ENCODE results near the gene MYH11.
"Not testable (repeated sequence)": the region's sequence is repeated elsewhere in the genome, so short reads cannot be mapped to it uniquely, and the experiment has no call there.

MYH11 gene

DNA sequence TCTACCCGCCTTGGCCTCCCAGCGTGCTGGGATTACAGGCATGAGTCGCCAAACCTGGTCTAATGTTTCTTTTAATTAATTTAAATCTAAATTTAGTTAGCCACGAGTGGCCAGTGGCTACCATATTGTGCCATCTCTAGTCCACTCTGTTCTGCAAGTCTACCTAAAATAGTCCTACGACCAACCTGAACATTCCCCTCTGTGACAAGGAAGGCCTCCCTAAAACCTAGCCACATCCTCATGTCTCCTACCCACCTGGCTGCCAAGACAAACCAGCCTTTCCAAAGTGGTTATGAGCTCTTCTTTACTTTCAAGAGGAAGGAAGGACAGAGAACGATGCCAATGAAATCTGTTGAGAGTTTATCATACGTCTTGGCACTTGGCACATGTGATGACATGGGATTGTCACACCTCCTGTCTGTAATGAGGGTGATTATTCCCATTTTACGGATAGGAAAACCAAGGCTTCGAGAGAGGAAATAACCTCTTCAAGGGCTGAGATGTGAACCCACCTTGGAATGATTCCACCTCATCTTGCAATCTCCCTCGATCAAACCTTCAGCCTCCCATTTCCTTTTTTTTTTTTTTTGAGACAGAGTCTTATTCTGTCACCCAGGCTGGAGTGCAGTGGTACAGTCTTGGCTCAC, 19.7 kb downstream of the MYH11 start:
- DNase-seq = no peak

DNA sequence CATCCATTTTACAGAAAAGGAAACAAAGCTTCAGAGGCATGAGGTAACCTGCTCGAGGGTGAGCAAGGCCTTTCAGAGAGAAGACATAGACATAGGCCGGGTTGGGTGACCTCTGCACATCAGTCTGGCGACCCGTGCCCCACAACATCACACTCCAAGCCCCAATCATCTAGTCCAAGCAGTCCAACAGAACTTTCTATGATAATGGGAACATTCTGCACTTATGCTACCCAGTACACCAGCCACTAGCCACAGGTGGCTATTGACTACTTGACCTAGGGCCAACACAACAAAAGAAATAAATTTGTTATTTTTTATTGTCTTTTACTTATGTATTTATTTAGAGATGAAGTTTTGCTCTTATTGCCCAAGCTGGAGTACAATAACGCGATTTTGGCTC, 20.8 kb downstream of the MYH11 start:
- DNase-seq = no peak

GRCh38 chr16:15835136-15835878, 21.5 kb downstream of the MYH11 start:
- no peak for DNase-seq

DNA sequence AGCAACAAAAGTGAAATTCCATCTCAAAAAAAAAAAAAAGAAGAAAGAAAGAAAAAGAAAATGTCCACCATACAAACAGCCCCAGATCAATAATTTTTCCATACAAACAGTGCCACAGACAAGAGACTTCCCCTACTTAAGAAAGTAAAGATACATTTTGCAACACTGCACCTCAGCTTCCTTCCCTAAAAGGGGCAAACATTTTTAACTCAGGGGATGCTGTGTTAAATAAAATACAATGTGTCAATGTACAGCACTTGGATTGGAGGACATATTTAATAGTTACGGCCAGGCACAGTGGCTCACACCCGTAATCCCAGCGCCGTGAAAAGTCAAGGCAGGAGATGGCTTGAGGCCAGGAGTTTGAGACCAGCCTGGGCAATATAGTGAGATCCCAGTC, 22.3 kb downstream of the MYH11 start:
- DNase-seq = no peak

DNA sequence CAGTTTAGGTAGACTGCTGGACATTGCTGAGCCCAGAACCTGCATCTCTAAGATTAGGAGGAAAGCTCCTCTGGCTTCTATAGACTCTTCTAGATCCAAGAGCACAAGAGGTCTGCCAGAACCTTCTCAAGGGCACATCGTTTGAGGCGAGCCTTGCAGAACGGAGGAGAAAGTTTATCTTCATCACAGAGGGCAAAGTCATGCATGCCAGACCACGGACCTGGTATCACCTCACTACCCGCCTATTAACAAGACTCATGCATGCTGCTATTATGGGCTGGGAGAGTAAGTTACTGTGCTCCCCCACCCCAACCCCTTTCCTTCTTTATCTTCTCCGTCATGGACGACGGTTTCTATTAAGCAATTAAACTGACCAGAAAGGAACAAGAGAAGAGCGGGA, 23.3 kb downstream of the MYH11 start:
- no peak for DNase-seq

DNA sequence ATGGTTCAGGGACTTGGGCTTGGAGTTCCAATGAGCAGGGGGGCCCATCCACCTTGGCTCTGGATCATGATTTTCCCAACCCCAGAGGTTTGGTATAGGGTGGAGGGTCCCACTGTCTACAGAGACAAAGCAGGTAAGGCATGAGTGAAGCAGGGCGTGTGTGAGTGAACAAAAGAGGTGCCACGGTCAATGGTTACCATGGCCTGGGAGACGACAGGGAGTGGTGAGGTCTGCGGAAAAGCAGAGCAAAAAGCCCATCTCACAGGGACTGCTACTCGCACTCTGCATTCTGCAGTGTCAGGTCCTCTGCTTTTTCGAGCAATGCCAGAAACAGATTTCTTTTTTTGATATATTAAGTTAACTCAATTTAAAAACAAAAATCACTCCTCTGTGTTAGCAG, 24.6 kb downstream of the MYH11 start:
- no peak for DNase-seq

GRCh38 chr16:15830832-15831451, 25.9 kb downstream of the MYH11 start:
- DNase-seq = no peak

DNA sequence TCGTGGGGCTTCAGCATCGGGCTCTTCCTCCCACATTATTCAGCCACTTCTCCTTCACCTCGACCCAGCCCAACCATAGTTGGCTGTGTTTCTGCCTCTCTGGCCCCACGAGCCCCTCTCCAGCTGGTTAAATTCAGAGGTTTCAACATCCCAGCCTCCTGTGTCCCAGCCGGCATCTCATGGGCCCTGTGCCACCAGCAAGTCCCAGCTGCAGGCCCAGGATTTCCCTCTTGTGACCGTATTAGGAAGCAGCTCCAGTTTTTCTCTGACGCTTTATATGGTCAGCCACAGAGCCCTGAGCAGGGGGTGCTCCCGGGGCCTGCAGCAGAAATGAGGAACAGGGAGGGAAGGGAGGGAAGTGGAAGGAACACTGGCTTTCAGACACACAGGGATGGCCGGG, 27.4 kb downstream of the MYH11 start:
- DNase-seq = no peak

GRCh38 chr16:15827709-15828343, 29.0 kb downstream of the MYH11 start:
- no peak for DNase-seq

GRCh38 chr16:15827299-15827698, 29.5 kb downstream of the MYH11 start:
- DNase-seq = no peak

- DNase-seq = no peak
Observed at GRCh38 chr16:15825750-15826305, 31.0 kb downstream of the MYH11 start.

- DNase-seq = no peak
Observed at GRCh38 chr16:15822957-15823356, 33.9 kb downstream of the MYH11 start.

DNA sequence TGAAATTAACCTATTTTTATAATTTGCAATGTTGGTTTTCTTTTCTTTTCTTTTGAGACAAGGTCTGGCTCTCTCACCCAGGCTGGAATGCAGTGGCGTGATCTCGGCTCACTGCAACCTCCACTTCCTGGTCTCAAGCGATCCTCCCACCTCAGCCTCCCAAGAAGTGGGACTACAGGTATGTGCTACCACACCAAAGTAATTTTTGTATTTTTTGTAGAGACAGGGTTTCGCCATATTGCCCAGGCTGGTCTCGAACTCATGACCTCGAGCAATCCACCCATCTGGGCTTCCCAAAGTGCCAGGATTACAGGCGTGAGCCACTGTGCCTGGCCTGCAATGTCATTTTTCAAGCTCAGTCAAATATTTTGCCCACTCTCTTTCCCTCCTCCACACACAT, 36.0 kb downstream of the MYH11 start:
- DNase-seq = no peak

- DNase-seq = no peak
Observed at GRCh38 chr16:15819046-15819445, 37.8 kb downstream of the MYH11 start.

GRCh38 chr16:15817446-15817845, 39.4 kb downstream of the MYH11 start:
- DNase-seq = no peak

- no peak for DNase-seq
Observed at GRCh38 chr16:15816228-15816627, 40.6 kb downstream of the MYH11 start.

DNA sequence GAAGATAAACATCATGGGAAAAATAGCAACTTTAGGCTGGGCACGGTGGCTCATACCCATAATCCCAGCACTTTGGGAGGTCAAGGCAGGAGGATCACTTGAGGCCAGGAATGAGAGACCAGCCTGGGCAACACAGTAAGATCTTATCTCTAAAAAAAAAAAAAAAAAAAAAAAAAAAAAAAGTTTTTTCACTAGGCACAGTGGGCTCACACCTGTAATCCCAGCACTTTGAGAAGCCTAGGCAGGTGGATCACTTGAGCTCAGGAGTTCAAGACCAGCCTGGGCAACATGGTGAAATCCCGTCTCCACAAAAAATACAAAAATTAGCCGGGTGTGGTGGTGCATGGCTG, 44.5 kb downstream of the MYH11 start:
- not testable (repeated sequence) for DNase-seq

- peak; percentile 57 for DNase-seq
Observed at GRCh38 chr16:15811481-15812400, 45.1 kb downstream of the MYH11 start.

DNA sequence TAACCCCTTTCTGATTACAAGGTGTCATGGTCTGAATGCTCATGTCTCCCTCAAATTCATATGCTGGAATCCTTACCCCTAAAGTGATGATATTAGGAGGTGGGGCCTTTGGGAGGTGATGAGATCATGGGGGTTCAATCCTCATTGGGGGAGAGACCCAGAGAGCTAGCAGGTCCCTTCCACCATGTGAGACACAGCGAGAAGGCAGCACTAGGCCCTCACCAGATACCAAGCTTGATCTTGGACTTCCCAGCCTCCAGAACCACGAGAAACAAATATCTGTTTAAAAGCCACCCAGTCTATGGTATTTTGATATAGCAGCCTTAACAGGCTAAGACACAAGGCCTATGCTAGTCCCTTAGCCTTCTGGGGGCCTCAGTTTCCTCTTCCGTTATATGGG, 45.9 kb downstream of the MYH11 start:
- DNase-seq = no peak

- no peak for DNase-seq
Observed at GRCh38 chr16:15810411-15810810, 46.4 kb downstream of the MYH11 start.

GRCh38 chr16:15809297-15809696, 47.5 kb downstream of the MYH11 start:
- not testable (repeated sequence) for DNase-seq

DNA sequence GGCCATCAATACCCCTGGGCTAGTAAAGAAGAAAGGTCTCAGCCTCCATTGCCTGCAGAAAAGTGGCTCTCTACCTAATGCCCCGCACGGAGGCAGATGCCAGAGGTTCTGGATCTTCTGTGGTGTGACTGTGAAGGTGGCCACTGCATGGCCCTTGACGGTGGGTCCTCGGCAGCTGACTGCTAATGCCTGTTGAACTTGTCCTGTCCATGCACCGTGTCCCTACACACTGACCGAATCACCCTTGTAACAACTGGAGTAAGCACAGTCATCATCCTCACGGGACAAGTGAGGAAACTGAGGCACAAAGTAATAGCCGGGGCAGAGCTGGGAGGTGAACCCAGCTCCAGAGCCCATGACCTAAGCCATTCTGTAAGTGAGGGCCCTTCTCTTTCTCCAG, 48.8 kb downstream of the MYH11 start:
- no peak for DNase-seq

- DNase-seq = no peak
Observed at GRCh38 chr16:15807603-15808009, 49.2 kb downstream of the MYH11 start.

Measured in NCI-H2171 treated with DMSO at 0.1 percent for 48 hours (cell line).